IMR-90 (cell line): ENCODE data around the gene TMEM95. TPM values are rescaled to one million over a fixed set of nuclear protein-coding genes. Genes with fewer than 3 reads are reported as not detected.

Experiments used
- ATAC-seq: fragments of 200-7000 bp; cut with Tn5 transposase; 2 replicates; pipeline ENCODE4 v1.9.1; 2020; ENCODE audit warnings: low read depth, mild to moderate bottlenecking, moderate library complexity
- BruUV-seq: library from RNA; stranded (reverse); fragments of 400-500 nt; replicated peaks from 2 replicates; lab custom pipeline; 2021; lab: Mats Ljungman, UMichigan
- CTCF ChIA-PET: fragments of 300-600 bp; formaldehyde crosslinking; extraction: SDS; loops from one replicate; lab custom pipeline; 2021; ENCODE audit warnings: antibody characterized with exemption; lab: Yijun Ruan, JAX
- POLR2A ChIA-PET: fragments of 300-600 bp; sonication (Branson Sonifier 250); formaldehyde crosslinking; loops from one replicate; lab custom pipeline; 2022; ENCODE audit warnings: antibody characterized with exemption; ENCODE audit not compliant: unreplicated experiment; lab: Charles Lee
- DNase-seq: peaks from one replicate; pipeline ENCODE4 v3.0.0; 2013
- H2AFZ ChIP-seq: replicated peaks from 2 replicates; pipeline ENCODE3; 2013; ENCODE audit warnings: low read length, mild to moderate bottlenecking; ENCODE audit not compliant: poor library complexity
- H2AK5ac ChIP-seq: 2 replicates; pipeline ENCODE4 v1.6.1; 2013; ENCODE audit warnings: low read depth, low read length, inconsistent platforms
- H2AK9ac ChIP-seq: replicated peaks from 2 replicates; pipeline ENCODE3; 2013; ENCODE audit warnings: mild to moderate bottlenecking, low read depth, low read length, moderate library complexity; ENCODE audit not compliant: poor library complexity
- H2BK120ac ChIP-seq: 2 replicates; pipeline ENCODE4 v1.6.1; 2013; ENCODE audit warnings: low read depth, low read length, inconsistent platforms
- H2BK15ac ChIP-seq: 3 replicates; pipeline ENCODE4 v1.6.1; 2013; ENCODE audit warnings: low read depth, low read length, inconsistent platforms
- H2BK20ac ChIP-seq: 2 replicates; pipeline ENCODE4 v1.6.1; 2013; ENCODE audit warnings: low read depth, mild to moderate bottlenecking, inconsistent platforms, low read length, moderate library complexity
- H2BK5ac ChIP-seq: 2 replicates; pipeline ENCODE4 v1.6.1; 2013; ENCODE audit warnings: mild to moderate bottlenecking, low read depth, low read length, inconsistent platforms; ENCODE audit not compliant: poor library complexity, severe bottlenecking
- H3K14ac ChIP-seq: replicated peaks from 2 replicates; pipeline ENCODE4 v1.6.1; 2013; ENCODE audit warnings: low read depth, low read length, inconsistent platforms
- H3K18ac ChIP-seq: 2 replicates; pipeline ENCODE4 v1.6.1; 2013; ENCODE audit warnings: low read depth, low read length, control low read depth
- H3K23ac ChIP-seq: 2 replicates; pipeline ENCODE4 v1.6.1; 2013; ENCODE audit warnings: low read depth, low read length, inconsistent platforms
- H3K27ac ChIP-seq: 2 replicates; pipeline ENCODE4 v1.5.1; 2013; ENCODE audit warnings: mild to moderate bottlenecking, control low read depth, low read length; ENCODE audit not compliant: insufficient read depth
- H3K27me3 ChIP-seq: 2 replicates; pipeline ENCODE4 v1.6.1; 2013; ENCODE audit warnings: low read length; ENCODE audit not compliant: control insufficient read depth, insufficient read depth
- H3K36me3 ChIP-seq: 2 replicates; pipeline ENCODE4 v1.6.1; 2013; ENCODE audit warnings: low read length, mixed read lengths; ENCODE audit not compliant: control insufficient read depth, insufficient read depth
- H3K4ac ChIP-seq: 2 replicates; pipeline ENCODE4 v1.6.1; 2013; ENCODE audit warnings: low read depth, low read length, inconsistent platforms
- H3K4me1 ChIP-seq: 2 replicates; pipeline ENCODE4 v1.6.1; 2013; ENCODE audit warnings: low read length, mixed read lengths; ENCODE audit not compliant: control insufficient read depth, insufficient read depth
- H3K4me2 ChIP-seq: 2 replicates; pipeline ENCODE4 v1.6.1; 2013; ENCODE audit warnings: low read depth, mild to moderate bottlenecking, control low read depth, low read length, moderate library complexity
- H3K4me3 ChIP-seq: 2 replicates; pipeline ENCODE4 v1.5.1; 2013; ENCODE audit warnings: low read depth, mild to moderate bottlenecking, control low read depth, low read length, moderate library complexity; ENCODE audit not compliant: insufficient read depth
- H3K56ac ChIP-seq: 2 replicates; pipeline ENCODE4 v1.6.1; 2013; ENCODE audit warnings: low read length, inconsistent platforms; ENCODE audit not compliant: insufficient read depth; ENCODE audit errors: extremely low read depth
- H3K79me1 ChIP-seq, 2 experiments: 2 replicates each; pipeline ENCODE4 v1.6.1; 2013; ENCODE audit warnings: low read length in 2 of 2, inconsistent platforms in 1 of 2, low read depth in 1 of 2
- H3K9ac ChIP-seq: 2 replicates; pipeline ENCODE4 v1.6.1; 2013; ENCODE audit warnings: low read depth, low read length, control low read depth
- H3K9me1 ChIP-seq: 2 replicates; pipeline ENCODE4 v1.6.1; 2013; ENCODE audit warnings: low read length, inconsistent platforms; ENCODE audit not compliant: insufficient read depth
- H3K9me3 ChIP-seq: 2 replicates; pipeline ENCODE4 v1.6.1; 2013; ENCODE audit warnings: low read length; ENCODE audit not compliant: control insufficient read depth, insufficient read depth
- H4K20me1 ChIP-seq: 2 replicates; pipeline ENCODE4 v1.6.1; 2013; ENCODE audit warnings: low read length, inconsistent platforms; ENCODE audit not compliant: insufficient read depth
- H4K5ac ChIP-seq: 2 replicates; pipeline ENCODE4 v1.6.1; 2013; ENCODE audit warnings: mild to moderate bottlenecking, low read depth, low read length, control low read depth
- H4K8ac ChIP-seq, 2 experiments: 2 replicates each; pipeline ENCODE4 v1.6.1; 2013; ENCODE audit warnings: low read depth in 2 of 2, low read length in 2 of 2, control low read depth in 1 of 2, inconsistent platforms in 1 of 2
- H4K91ac ChIP-seq: 2 replicates; pipeline ENCODE4 v1.6.1; 2013; ENCODE audit warnings: low read depth, low read length, inconsistent platforms; ENCODE audit not compliant: insufficient read depth
- MAFK ChIP-seq: IDR thresholded peaks from 2 replicates; pipeline ENCODE4 v1.6.1; 2012; ENCODE audit warnings: low read depth, low read length, improper control_type of control experiment
- POLR2A ChIP-seq: IDR thresholded peaks from 2 replicates; pipeline ENCODE4 v1.6.1; 2012; ENCODE audit warnings: mild to moderate bottlenecking, low read depth, low read length
- WGBS, 2 experiments: methylation state at CpG; one replicate each; pipeline versions ENCODE4 v1.1.5 to v1.1.7; 2013; ENCODE audit warnings: missing lambda C conversion rate in 2 of 2; ENCODE audit not compliant: insufficient read length in 1 of 2; ENCODE audit errors: extremely low coverage in 2 of 2; 5-methylcytosine and 5-hydroxymethylcytosine counted together
- dilution Hi-C: fragments of 300-500 bp; cut with HindIII; formaldehyde crosslinking; loops from one replicate; pipeline ENCODE4 v1.14.3; 2018; ENCODE audit warnings: low sequenced_read_pairs; ENCODE audit not compliant: unreplicated experiment
- in situ Hi-C: fragments of 300-500 bp; cut with MboI; formaldehyde crosslinking; loops from 3 replicates; pipeline ENCODE4 v1.14.3; 2019; ENCODE audit warnings: low sequenced_read_pairs, inconsistent platforms, mixed read lengths
- intact Hi-C: fragments of 100-400 bp; cut with micrococcal nuclease; formaldehyde crosslinking; loops from 2 replicates; pipeline ENCODE4 v1.10.0; 2022
- polyA plus RNA-seq, 3 experiments: library from polyadenylated mRNA; depleted of rRNA; stranded (reverse); fragments of >200 nt; gene quantifications; 2 replicates each; pipeline ENCODE4 v1.2.3, GENCODE V29; 2012; ENCODE audit warnings: low replicate concordance in 1 of 3
- total RNA-seq: library from RNA; depleted of rRNA; stranded (reverse); fragments of >200 nt; gene quantifications from 2 replicates; pipeline ENCODE4 v1.2.3, GENCODE V29; 2012

The TMEM95 gene
- total and polyA plus RNA-seq, 2 of the 4 experiments (the other 2 are of a cell fraction) = not detected

DNA sequence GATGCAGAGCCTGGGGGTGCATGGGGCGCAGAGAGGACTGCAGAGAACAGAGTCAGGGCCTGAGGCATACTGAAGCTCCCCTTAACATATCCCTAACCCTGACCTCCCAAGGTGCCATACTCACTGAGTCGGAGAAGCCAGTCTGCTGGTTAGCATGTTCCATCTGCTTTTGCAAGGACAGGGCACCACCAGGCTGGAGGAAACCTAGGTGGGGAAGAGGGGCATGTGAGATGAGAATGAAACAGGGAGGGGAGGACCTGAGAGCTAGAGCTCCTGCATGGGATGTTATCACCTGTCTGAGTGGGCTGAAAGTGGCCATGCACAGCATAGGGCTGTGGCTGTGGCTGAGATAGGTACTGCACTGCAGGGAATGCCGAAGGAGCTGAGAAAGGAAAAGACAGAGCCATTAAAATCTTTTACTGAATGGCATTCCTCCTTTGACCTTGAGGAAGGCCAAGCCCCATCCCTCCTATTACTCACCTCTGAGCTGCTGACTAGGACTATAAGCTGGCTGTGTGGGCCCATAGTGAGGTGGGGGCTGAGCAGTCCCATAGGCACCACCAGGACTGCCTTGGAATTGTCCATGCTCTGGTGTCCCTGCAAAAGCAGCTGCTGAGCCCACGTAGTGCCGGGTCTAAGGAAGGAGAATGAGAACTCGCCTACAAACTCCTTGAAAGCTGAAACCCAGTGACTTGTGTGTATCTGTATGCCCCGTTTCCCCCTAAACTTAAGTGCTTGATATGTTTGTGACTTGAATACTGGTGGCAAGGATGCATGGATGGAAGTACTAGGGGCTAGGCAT lies 41.7 kb upstream of the TMEM95 start:
- H3K4me2 ChIP-seq = no peak overlapping the region
- H3K79me1 ChIP-seq = peaks cover 25 to 65% of the 10 kb centered on the region in 2 experiments
- H3K4ac ChIP-seq = no peak overlapping the region
- 100% methylated on average over 1 of the region's 7 CpGs; no CpG with 5 or more reads in 1 of the 2 experiments for WGBS, 2 experiments
- peak; percentile 24; the same call in 1 of the 2 replicates for TF ChIP-seq POLR2A
- no peak for TF ChIP-seq MAFK
- H2BK15ac ChIP-seq = no peak overlapping the region
- peaks cover 7% of the 10 kb centered on the region for H3K4me1 ChIP-seq
- H3K9me1 ChIP-seq = peaks cover 16% of the 10 kb centered on the region
- H3K18ac ChIP-seq = no peak overlapping the region
- H3K23ac ChIP-seq = no peak overlapping the region
- intact Hi-C loops (no loop called here), in situ Hi-C loops (no loop called here), dilution Hi-C loops (no loop called here)
- H3K56ac ChIP-seq = no peak overlapping the region
- no peak overlapping the region for H4K5ac ChIP-seq
- H3K9ac ChIP-seq = no peak overlapping the region
- no peak overlapping the region for H2AFZ ChIP-seq
- H3K27ac ChIP-seq = no peak overlapping the region
- no peaks in the 10 kb centered on the region for H3K9me3 ChIP-seq
- DNase-seq (peak; percentile 2), ATAC-seq (no peak)
- no peak overlapping the region for H3K14ac ChIP-seq
- H4K8ac ChIP-seq = no peak overlapping the region
- no peak overlapping the region for H2AK5ac ChIP-seq
- ChIA-PET CTCF (no interaction called here), POLR2A (interaction anchor here (0.5 kb wide), 1 partner anchor 266 kb away, joined by 4 read pairs; no protein-coding TSS in a partner anchor)
- no peak overlapping the region for H2BK120ac ChIP-seq
- no peak overlapping the region for H2BK20ac ChIP-seq
- H2BK5ac ChIP-seq = no peak overlapping the region
- H3K4me3 ChIP-seq = no peak overlapping the region
- H3K27me3 ChIP-seq = no peaks in the 10 kb centered on the region
- BruUV-seq = no TSS peak
- peaks cover 63% of the 10 kb centered on the region for H4K20me1 ChIP-seq
- H2AK9ac ChIP-seq = peak overlapping the region; percentile 68
- no peak overlapping the region for H4K91ac ChIP-seq
- H3K36me3 ChIP-seq = peaks cover 52% of the 10 kb centered on the region
